CD4-positive, alpha-beta T cell treated with Interleukin-2 at 100 ng/mL for 4 hours (primary cell): ENCODE measurements around the gene SLC9A8.
A peak's percentile ranks its signal among the peaks of the same experiment; 100 is the strongest.

Source experiments
- DNase-seq: peaks from one replicate; pipeline ENCODE4 v3.0.0-alpha.2; 2020; ENCODE audit warnings: low spot score

SLC9A8 gene

GRCh38 chr20:49787371-49788357, 25.0 kb upstream of the SLC9A8 start:
- no peak for DNase-seq

GRCh38 chr20:49790077-49790798, 22.4 kb upstream of the SLC9A8 start:
- DNase-seq, result no peak

- DNase-seq, result no peak
Observed at GRCh38 chr20:49791165-49791564, 21.5 kb upstream of the SLC9A8 start.

GRCh38 chr20:49792006-49792405, 20.6 kb upstream of the SLC9A8 start:
- DNase-seq, result no peak

GRCh38 chr20:49792611-49793010, 20.0 kb upstream of the SLC9A8 start:
- no peak for DNase-seq

GRCh38 chr20:49794336-49795134, 18.1 kb upstream of the SLC9A8 start:
- DNase-seq, result peak; percentile 37

- DNase-seq, result no peak
Observed at GRCh38 chr20:49795135-49795424, 17.5 kb upstream of the SLC9A8 start.

GRCh38 chr20:49796600-49797343, 15.9 kb upstream of the SLC9A8 start:
- no peak for DNase-seq

GRCh38 chr20:49797344-49797615, 15.3 kb upstream of the SLC9A8 start:
- DNase-seq, result no peak

GRCh38 chr20:49798718-49799117, 13.9 kb upstream of the SLC9A8 start:
- no peak for DNase-seq

- DNase-seq, result no peak
Observed at GRCh38 chr20:49799698-49800097, 12.9 kb upstream of the SLC9A8 start.

- no peak for DNase-seq
Observed at GRCh38 chr20:49803418-49803817, 9.2 kb upstream of the SLC9A8 start.

GRCh38 chr20:49804364-49804763, 8.3 kb upstream of the SLC9A8 start:
- DNase-seq, result no peak

GRCh38 chr20:49805224-49805876, 7.3 kb upstream of the SLC9A8 start:
- DNase-seq, result peak; percentile 65

- no peak for DNase-seq
Observed at GRCh38 chr20:49808753-49809152, 3.9 kb upstream of the SLC9A8 start.

- no peak for DNase-seq
Observed at GRCh38 chr20:49809803-49810359, 2.7 kb upstream of the SLC9A8 start.

GRCh38 chr20:49810491-49811190, 2.0 kb upstream of the SLC9A8 start:
- no peak for DNase-seq

- no peak for DNase-seq
Observed at GRCh38 chr20:49811825-49812506, 662 bp upstream of the SLC9A8 start.

GRCh38 chr20:49813305-49813974, 812 bp downstream of the SLC9A8 start:
- DNase-seq, result no peak
